ENCODE results near the gene KIRREL3.

Gene KIRREL3

GRCh38 chr11:126456089-126456488 is 544.5 kb downstream of the KIRREL3 start:
- Histone ChIP-seq H2AFZ (ENCODE audit: low read depth, low read length, severe bottlenecking) (no peak overlapping the region), H3K27ac (ENCODE audit: low read depth, low read length) (no peak overlapping the region), H3K9me3 (ENCODE audit: insufficient read depth, low read length) (no peaks in the 10 kb centered on the region), H3K36me3 (ENCODE audit: low read length) (no peaks in the 10 kb centered on the region), H3K79me2 (ENCODE audit: insufficient read depth, low read length) (no peaks in the 10 kb centered on the region), H3K9me2 (replicated peaks; ENCODE audit: insufficient read depth, low read length) (no peaks in the 10 kb centered on the region), H3F3A (ENCODE audit: insufficient read depth) (no peaks in the 10 kb centered on the region), H4K20me1 (ENCODE audit: low read depth, low read length) (no peaks in the 10 kb centered on the region), H3K9ac (ENCODE audit: low read length) (no peak overlapping the region), H3K27me3 (ENCODE audit: low read length) (no peaks in the 10 kb centered on the region), H3K4me2 (ENCODE audit: low read depth, low read length, poor library complexity, severe bottlenecking) (no peak overlapping the region), H3K4me3 (ENCODE audit: insufficient read depth, low read length, poor library complexity, severe bottlenecking) (no peak overlapping the region)
- TF ChIP-seq CTCF (IDR thresholded peaks at IDR 0.05; ENCODE audit: insufficient read depth, low read length, poor library complexity, severe bottlenecking): no peak

GRCh38 chr11:126452241-126453101 is 548.1 kb downstream of the KIRREL3 start:
- Histone ChIP-seq H3F3A (ENCODE audit: insufficient read depth) (no peaks in the 10 kb centered on the region), H3K27ac (ENCODE audit: low read depth, low read length) (no peak overlapping the region), H2AFZ (ENCODE audit: low read depth, low read length, severe bottlenecking) (no peak overlapping the region), H3K9me3 (ENCODE audit: insufficient read depth, low read length) (no peaks in the 10 kb centered on the region), H3K9ac (ENCODE audit: low read length) (no peak overlapping the region), H3K27me3 (ENCODE audit: low read length) (no peaks in the 10 kb centered on the region), H3K4me3 (ENCODE audit: insufficient read depth, low read length, poor library complexity, severe bottlenecking) (no peak overlapping the region), H3K36me3 (ENCODE audit: low read length) (no peaks in the 10 kb centered on the region), H3K4me2 (ENCODE audit: low read depth, low read length, poor library complexity, severe bottlenecking) (no peak overlapping the region), H4K20me1 (ENCODE audit: low read depth, low read length) (no peaks in the 10 kb centered on the region), H3K79me2 (ENCODE audit: insufficient read depth, low read length) (no peaks in the 10 kb centered on the region), H3K9me2 (replicated peaks; ENCODE audit: insufficient read depth, low read length) (no peaks in the 10 kb centered on the region)
- TF ChIP-seq CTCF (IDR thresholded peaks at IDR 0.05; ENCODE audit: insufficient read depth, low read length, poor library complexity, severe bottlenecking) (no peak), EZH2phosphoT487 (conservative IDR thresholded peaks at IDR 0.05; ENCODE audit: low read length) (no peak)

GRCh38 chr11:126451211-126451802 is 549.3 kb downstream of the KIRREL3 start:
- no peaks in the 10 kb centered on the region for H3K9me2 ChIP-seq (replicated peaks; ENCODE audit: insufficient read depth, low read length)
- no peaks in the 10 kb centered on the region for H3K27me3 ChIP-seq (ENCODE audit: low read length)
- H3K9me3 ChIP-seq (ENCODE audit: insufficient read depth, low read length): no peaks in the 10 kb centered on the region
- H3F3A ChIP-seq (ENCODE audit: insufficient read depth): no peaks in the 10 kb centered on the region
- TF ChIP-seq CTCF (IDR thresholded peaks at IDR 0.05; ENCODE audit: insufficient read depth, low read length, poor library complexity, severe bottlenecking): no peak
- TF ChIP-seq EZH2phosphoT487 (conservative IDR thresholded peaks at IDR 0.05; ENCODE audit: low read length): no peak
- H3K9ac ChIP-seq (ENCODE audit: low read length): no peak overlapping the region
- no peaks in the 10 kb centered on the region for H3K36me3 ChIP-seq (ENCODE audit: low read length)
- no peak overlapping the region for H3K4me3 ChIP-seq (ENCODE audit: insufficient read depth, low read length, poor library complexity, severe bottlenecking)
- no peak overlapping the region for H3K27ac ChIP-seq (ENCODE audit: low read depth, low read length)
- H2AFZ ChIP-seq (ENCODE audit: low read depth, low read length, severe bottlenecking): no peak overlapping the region
- no peaks in the 10 kb centered on the region for H3K79me2 ChIP-seq (ENCODE audit: insufficient read depth, low read length)
- no peak overlapping the region for H3K4me2 ChIP-seq (ENCODE audit: low read depth, low read length, poor library complexity, severe bottlenecking)
- no peaks in the 10 kb centered on the region for H4K20me1 ChIP-seq (ENCODE audit: low read depth, low read length)

Measured in SU-DHL-6 (cell line).